HG03095 (cell line): Measurements from ENCODE around the gene OR4D11.
"Not testable (repeated sequence)": the region's sequence is repeated elsewhere in the genome, so short reads cannot be mapped to it uniquely, and the experiment has no call there.

Experiments
- ATAC-seq: cut with Tn5 transposase; IDR thresholded peaks from one replicate; pipeline ENCODE4 v1.9.1; 2021; ENCODE audit warnings: moderate library complexity; ENCODE audit not compliant: unreplicated experiment

Gene OR4D11

DNA sequence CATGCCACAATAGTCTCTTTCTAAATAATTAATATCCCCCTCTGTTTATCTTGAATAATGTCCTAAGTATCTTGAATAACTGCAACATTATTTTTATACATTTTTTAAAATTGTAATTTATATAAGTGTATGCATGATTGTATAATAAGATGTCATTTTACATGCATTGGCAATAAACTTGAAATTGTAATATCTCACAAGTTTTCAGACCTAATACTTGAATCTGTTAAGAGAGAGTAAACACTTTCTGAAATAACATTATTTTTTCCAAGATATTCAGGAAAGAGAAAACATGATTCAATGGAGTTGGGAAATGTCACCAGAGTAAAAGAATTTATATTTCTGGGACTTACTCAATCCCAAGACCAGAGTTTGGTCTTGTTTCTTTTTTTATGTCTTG is at the start of gene OR4D11:
TSS of gene OR4D11 (plus strand) at position 301 of the 400 bp plus-strand sequence. CDS start at position 301, 0 bp downstream.
- no peak for ATAC-seq

DNA sequence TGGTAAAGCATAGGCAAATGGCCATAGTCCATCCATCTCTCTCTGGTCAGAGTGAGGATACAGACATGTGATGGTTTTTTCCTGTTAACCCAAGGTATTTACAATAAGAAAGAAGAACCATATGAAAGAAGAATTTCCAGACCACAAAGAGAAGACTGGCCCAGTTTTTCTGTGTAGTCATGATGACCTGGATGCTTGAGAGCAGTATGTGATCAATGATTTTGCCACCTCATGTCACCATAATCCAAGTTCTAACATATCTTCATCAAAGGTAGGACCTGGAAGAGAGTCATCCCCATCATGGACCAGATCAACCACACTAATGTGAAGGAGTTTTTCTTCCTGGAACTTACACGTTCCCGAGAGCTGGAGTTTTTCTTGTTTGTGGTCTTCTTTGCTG is 46.7 kb upstream of the OR4D11 start, which contains the start of gene OR4D6:
TSS of gene OR4D6 (plus strand) at position 301 of the 400 bp plus-strand sequence. CDS start at position 301, 0 bp downstream.
- ATAC-seq, result no peak

DNA sequence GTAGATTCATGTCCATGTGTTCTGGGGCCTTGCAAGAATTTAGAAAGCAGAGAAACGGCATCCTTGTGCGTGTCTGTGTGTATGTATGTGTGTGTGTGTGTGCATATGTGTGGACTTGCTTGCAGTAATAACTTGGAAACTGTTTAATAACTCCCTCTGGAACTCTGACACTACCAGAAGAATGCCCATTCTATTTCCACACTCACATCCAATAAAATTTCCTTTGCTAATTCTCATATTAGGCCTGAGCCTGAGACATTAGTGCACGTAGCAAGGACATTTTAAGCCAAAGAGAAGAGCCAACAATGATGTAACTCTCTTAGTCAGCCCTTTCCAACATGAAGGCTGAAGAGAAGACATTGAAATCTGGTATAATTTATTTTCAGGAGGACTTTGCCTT is 43.5 kb upstream of the OR4D11 start:
- ATAC-seq, result no peak

DNA sequence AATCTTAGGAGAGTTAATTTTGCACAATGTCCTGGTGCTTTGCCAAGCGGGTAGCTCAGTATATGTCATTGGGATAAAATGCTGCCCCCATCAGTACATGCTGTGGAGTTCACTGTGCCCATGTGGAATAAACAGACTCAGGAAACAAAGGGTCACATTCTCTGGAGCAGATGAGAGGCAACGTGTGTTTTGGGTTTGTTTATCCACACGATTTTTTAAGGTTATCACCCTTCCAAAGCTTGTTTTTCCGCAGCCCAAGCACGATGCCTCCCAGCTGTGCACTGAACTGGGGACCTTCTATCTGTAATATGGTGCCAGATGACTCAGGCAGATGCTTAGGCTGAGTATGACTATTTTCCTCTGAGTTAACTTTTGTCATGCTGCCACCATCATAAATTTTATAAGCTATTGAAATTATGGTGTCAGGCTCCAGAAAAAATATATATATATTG is 40.2 kb upstream of the OR4D11 start:
- ATAC-seq, result no peak

DNA sequence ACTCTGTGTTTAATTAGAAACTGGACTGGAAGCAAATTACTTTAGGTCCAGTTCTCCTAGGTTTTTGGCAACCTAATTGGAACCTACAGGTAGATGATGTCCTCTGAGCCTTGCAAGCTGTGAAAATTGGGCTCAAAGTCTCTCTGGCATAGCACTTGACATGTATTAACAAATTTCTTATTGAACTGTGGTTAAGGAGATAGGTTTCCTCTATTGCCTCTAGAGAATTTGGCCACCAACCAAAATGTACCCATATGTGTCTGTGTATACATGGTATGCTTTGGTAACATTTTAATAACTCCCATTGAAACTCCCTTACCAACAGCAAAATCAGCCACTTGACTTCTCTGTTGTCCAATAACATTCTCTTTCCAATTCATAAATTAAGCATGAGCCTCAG is 30.4 kb upstream of the OR4D11 start, which contains the start of gene OR4D10:
TSS of gene OR4D10 (plus strand) at position 301 of the 400 bp plus-strand sequence. CDS start 4,115 bp downstream, outside the sequence.
- no peak for ATAC-seq

DNA sequence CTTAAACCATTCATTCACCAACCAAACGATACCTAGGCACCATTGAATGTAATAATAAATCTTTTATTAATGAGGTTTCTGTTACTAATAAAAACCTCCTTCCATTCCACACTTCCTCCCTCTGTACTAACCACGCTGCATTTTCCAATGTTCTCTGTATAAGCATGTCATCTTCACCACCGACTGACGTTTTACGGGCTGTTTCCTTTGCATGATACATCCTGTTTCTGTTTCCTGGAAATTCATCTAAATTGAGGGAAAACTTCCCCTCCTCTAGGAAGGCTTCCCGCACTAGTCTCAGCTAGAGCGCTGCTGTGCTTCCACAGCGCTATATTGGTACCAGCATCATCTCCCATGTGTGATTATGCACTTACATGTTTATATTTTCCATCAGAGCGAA is 28.2 kb upstream of the OR4D11 start:
- ATAC-seq, result no peak

DNA sequence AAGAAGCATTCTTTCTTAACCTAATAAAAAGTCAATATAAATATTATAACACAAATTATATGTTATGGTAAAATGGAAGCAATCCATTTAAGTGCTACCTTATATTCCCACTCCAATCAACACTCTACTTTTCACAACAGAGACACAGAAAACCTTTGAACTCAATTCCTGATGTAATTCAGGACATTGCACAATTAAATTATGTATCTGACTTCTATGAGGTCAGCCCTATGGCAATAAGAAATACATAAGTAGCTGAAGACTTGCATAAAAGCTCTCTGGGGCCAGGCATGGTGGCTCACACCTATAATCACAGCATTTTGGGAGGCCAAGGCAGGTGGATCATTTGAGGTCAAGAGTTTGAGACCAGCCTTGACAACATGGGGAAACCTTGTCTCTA is 23.5 kb upstream of the OR4D11 start:
- ATAC-seq, result no peak

DNA sequence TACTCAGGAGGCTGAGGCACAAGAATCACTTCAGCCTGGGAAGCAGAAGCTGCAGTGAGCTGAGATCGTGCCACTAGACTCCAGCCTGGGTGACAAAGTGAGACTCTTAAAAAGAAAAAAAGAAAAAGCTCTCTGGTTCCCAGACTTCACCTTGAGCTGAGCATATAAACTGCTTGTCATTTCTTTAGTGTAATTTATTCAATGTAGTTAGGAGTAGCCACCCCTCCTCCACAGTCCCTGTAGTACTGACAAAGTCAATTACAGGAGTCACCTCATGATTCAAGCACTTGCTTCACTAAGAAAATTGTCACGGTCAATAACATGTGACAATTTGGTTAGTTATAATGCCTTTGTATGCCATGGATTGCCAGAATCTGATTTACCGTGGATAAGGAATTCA is 23.0 kb upstream of the OR4D11 start:
- no peak for ATAC-seq

DNA sequence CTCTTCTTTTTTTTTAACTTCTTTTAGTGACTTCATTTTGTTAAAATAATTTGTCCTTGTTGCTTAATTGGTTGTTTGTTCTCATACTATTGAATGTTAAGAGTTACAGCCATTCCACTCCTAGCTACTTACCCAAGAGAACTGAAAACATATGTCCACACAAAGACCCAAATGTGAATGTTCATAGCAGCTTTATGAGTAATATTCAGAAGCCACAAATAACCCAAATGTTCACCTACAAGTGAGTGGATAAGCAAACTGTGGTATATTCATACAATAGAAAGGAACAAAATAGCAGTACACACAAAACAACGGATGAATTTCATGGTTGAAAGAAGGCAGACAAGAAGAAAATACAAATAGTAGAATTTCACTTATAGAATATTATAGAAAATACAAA is 1.4 kb upstream of the OR4D11 start:
- ATAC-seq, result no peak

DNA sequence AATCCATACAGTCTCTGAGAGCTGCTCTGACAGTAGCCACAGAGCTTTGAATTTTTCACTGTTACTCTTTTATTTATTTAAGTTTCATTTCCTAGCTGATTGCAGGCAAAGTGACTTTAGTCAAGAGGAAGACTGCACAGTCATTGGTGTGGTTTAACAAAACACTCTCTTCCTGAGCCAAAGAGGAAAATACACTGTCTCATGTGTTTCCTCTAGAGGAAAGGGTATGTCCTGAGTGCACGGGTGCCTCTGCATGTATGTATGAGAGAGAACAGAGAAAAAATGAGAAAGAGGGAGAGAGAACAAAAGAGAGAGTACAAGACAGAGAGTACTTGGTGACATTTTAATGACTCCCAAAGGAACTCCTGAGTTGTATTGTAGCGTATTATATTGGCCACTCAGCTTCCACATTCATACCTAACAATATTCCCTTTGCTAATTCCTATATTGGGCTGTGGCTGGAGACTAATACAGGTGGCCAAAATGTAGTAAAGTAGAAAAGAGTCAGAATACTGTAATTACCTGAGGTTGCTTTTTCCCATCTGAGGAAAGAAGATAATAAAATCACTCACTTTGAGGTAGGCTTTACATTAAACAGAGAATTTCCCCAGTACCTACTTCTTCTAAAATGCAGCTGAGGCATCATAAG is 7.7 kb downstream of the OR4D11 start, which contains the start of gene OR4D9:
TSS of gene OR4D9 (plus strand) at position 599 of the 649 bp plus-strand sequence. CDS start 3,374 bp downstream, outside the sequence.
- ATAC-seq, result no peak

DNA sequence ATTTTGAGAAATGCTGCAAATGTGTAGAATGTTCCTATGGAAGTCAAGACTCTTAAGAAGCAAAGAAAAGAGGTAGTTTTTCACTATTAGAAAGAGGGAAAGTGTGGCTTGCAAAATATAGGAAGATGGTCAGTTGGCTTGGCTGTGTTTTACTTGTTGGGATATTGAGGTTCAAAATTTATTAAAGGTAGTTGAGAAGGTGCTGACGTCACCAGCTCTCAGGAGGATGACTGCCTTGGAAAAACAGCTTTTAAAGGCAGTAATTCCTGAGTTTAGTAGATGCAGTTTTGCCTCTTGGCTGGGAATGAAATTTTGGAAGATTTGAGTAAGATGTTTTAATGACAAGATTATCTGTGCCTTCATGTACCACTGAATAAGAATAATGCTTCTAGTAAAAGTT is 8.3 kb downstream of the OR4D11 start:
- ATAC-seq, result no peak

DNA sequence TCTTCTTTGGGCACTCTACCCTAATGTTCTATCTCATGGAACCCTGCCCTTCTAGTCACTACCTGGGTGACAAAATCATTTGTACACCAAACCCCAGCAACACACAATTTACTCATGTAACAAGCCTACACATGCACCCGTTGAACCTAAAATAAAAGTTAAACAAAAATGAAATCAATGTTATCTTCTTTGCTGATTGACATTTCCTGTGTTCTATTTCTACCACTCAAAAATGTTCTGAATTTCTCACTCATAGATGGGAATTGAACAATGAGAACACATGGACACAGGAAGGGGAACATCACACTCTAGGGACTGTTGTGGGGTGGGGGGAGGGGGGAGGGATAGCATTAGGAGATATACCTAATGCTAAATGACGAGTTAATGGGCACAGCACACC is 16.8 kb downstream of the OR4D11 start:
- not testable (repeated sequence) for ATAC-seq

DNA sequence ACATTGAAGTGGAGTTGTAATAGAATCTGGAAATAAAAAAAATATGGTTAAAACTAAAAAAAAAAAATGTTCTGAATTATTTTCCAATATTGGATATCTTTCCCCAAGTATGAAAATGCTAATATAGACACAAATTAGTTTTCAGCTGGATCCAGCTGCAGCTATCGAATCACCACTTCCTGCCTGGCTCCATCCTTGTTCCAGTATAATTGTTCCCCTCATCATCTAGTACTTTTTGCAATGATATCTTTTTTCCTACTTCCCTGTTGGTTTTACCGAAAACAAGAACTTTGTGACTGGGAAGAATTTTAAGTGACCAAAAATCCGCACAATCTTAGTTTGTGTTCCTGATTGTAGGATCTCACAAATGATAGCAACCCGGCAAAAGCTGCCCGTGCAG is 17.4 kb downstream of the OR4D11 start:
- no peak for ATAC-seq

DNA sequence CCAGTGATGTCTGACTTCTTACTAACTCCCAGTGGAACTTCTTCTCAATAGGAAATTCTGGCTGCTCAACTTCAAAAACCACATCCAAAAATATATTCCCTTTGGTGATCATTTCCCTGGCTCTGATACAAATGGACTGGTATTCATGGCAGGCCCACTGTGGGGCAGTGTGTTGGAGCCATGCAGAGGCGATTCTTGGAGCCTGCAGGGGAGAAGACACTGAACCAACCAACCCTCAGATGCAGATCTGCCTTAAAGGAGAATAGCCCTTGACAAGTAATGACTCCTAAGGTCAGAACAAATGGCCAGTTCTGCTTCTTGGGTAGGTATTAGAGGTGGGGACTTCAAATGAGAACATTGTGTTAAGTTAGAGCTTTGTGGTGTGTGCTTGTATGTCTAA is 20.2 kb downstream of the OR4D11 start:
- no peak for ATAC-seq

DNA sequence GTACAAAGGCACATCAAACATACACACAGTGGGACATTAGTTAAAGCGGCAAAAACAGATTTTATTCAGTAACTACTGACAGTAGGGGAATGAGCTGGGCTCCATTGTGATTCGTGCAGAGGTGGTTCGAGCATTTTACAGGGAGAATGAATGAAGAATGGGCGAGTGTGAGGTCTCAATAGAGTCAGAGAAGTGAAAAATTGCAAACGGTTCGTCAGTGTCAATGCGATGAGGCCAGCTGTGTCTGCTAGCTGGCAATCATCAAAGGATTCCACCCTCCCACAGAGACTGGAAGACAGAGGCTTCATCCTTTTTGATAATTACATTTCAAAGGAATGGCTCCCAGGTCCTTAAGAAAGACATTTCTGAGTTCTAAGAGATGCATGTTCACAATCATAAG is 25.3 kb downstream of the OR4D11 start:
- no peak for ATAC-seq

DNA sequence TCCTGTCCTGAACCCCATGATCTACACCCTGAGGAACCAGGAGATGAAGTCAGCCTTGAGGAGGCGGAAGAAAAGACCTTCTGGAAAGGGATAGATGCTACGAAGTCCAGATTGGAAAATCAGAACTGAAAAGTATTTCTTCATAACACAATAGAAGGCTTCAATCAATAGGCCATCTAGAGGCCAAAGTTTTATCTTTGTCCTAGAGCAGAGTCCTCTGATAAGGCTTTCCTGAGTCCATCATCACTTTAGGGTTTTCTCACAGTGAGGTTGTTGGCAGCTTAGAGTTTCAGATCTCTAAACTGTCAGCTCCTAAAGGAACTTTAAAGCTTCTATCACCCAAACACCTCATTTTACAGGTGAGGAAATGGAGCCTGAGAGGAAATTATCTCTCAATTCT is 29.2 kb downstream of the OR4D11 start:
- ATAC-seq, result no peak

DNA sequence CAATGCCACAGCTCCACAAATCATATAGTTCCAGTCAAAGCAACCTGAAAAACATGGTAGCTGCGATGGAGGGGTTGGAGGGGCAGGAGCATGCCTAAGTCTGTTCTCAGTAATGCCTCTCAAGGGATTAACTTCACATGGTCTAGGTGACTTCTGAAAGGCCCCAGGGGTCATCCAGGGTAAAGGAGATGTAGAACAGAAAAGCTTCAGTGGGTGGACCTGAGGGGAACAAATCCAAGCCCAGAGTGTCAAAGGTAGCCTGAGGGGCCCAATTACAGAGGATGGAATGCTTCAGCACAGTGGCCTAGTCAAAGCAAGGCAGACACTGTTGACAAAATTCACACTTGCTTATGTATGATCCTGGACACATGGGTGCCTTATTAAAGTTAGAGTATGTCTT is 31.3 kb downstream of the OR4D11 start:
- no peak for ATAC-seq

DNA sequence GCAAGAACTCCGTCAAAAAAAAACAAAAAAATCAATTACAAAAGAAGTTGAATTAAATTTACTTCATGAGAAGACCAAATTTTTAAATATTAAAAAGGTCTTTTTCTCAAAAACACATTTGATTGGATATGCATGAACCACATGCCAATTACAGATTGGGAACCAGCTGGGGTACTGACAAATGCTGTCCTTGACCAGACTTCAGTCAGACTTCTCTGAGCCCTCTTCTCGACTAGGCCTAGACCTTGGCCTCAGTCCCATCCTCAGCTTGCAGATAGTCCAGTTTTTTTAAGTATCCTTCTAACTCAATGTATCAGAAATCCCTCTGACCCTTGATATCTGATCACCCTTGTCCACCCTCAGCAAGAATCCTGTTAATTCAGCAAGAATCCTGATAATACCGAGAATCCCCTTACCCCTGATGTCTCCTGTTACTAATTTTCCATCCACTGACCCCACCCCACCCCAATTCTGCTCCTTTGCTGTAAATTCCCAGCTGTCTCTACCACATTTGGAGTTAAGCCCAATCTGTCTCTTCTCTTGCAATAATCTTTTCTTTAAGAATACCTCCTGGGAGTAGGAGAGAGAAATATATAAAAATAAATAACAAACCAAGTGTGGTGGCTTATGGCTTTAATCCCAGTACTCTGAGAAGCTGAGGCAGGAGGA is 38.9 kb downstream of the OR4D11 start:
- no peak for ATAC-seq

DNA sequence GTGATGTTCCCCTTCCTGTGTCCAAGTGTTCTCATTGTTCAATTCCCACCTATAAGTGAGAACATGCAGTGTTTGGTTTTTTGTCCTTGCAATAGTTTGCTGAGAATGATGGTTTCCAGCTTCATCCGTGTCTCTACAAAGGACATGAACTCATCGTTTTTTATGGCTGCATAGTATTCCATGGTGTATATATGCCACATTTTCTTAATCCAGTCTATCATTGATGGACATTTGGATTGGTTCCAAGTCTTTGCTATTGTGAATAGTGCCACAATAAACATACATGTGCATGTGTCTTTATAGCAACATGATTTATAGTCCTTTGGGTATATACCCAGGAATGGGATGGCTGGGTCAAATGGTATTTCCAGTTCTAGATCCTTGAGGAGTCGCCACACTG is 40.3 kb downstream of the OR4D11 start:
- ATAC-seq, result not testable (repeated sequence)

DNA sequence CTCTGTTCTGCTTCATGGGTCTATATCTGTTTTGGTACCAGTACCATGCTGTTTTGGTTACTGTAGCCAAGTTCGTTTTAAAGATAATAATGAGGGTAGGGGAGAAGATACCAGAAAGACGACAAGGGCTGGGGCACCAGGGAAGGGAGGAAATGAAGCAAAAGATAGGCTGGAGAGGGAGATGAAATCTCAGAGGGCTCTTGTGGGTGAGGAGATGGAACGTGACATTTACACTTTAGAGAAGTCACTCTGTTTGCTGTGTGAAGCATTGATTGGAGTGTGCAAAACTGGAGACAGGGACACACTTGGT is 41.4 kb downstream of the OR4D11 start:
- ATAC-seq, result no peak

DNA sequence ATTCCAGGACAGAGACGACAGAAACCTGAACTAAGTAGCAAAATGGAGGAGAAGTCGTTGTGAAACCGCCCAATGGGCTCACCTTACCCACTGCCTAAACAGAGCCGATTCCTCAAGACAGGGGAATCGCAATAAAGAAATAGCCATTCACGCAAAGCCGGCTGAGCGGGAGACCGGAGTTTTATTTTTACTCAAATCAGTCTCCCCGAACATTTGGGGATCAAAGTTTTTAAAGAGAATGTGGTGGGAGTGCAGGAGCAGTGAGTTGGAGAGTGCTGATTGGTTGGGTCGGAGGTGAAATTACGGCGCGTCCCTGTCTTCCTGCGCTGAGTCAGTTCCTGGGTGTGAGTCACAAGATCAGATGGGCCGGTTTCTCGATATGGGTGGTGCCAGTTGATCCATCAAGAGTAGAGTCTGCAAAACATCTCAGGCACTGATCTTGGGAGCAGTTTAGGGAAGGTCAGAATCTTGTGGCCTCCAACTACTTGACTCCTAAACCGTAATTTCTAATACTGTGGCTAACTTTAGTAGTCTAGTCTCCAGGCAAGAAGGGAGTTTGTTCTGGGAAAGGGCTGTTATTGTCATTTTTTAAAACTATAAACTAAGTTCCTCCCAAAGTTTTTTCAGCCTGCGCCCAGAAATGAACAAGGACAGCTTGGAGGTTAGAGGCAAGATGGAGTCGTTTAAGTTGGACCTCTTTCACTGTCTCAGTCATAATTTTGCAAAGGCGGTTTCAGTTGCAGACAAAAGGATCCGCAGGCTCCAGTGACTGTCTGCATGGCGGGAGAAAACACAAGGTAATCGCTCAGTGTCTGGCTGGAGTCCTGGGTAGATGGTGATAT is 42.0 kb downstream of the OR4D11 start:
- no peak for ATAC-seq
